Trophoblast cell (in vitro differentiated cells and primary cell): Measurements from ENCODE around the gene ITGA8.
A peak's percentile ranks its signal among the peaks of the same experiment; 100 is the strongest.

Experiments used
- DNase-seq, 2 donors: peaks; one replicate each; pipeline ENCODE4 v3.0.0-alpha.2; 2016
- H2AFZ ChIP-seq: 2 replicates; pipeline ENCODE4 v1.6.1; 2013; ENCODE audit warnings: low read length, moderate library complexity, mild to moderate bottlenecking; ENCODE audit not compliant: insufficient read depth, poor library complexity
- H2AK5ac ChIP-seq: 2 replicates; pipeline ENCODE4 v1.6.1; 2013; ENCODE audit warnings: mild to moderate bottlenecking, low read length
- H2BK120ac ChIP-seq: 2 replicates; pipeline ENCODE4 v1.6.1; 2013; ENCODE audit warnings: low read length, mild to moderate bottlenecking, moderate library complexity; ENCODE audit not compliant: insufficient read depth, poor library complexity
- H2BK12ac ChIP-seq: 2 replicates; pipeline ENCODE4 v1.6.1; 2013; ENCODE audit warnings: mild to moderate bottlenecking, low read length, moderate library complexity
- H2BK5ac ChIP-seq: 2 replicates; pipeline ENCODE4 v1.6.1; 2013; ENCODE audit warnings: low read length, low read depth, moderate library complexity, mild to moderate bottlenecking; ENCODE audit not compliant: poor library complexity
- H3K14ac ChIP-seq: 2 replicates; pipeline ENCODE4 v1.6.1; 2013; ENCODE audit warnings: mild to moderate bottlenecking, low read length
- H3K18ac ChIP-seq: 2 replicates; pipeline ENCODE4 v1.6.1; 2013; ENCODE audit warnings: mild to moderate bottlenecking, low read length
- H3K23ac ChIP-seq: 2 replicates; pipeline ENCODE4 v1.6.1; 2013; ENCODE audit warnings: low read length
- H3K27ac ChIP-seq: 2 replicates; pipeline ENCODE4 v1.5.1; 2013; ENCODE audit warnings: low read depth, mild to moderate bottlenecking, inconsistent platforms, low read length, moderate library complexity
- H3K27me3 ChIP-seq: 2 replicates; pipeline ENCODE4 v1.6.1; 2013; ENCODE audit warnings: inconsistent platforms, mild to moderate bottlenecking, low read length, moderate library complexity; ENCODE audit not compliant: insufficient read depth
- H3K36me3 ChIP-seq, 2 experiments: 1 replicate in 1 of 2; 2 replicates in 1 of 2; pipeline ENCODE4 v1.6.1; 2013; ENCODE audit warnings: low read length in 2 of 2, mild to moderate bottlenecking in 2 of 2, moderate library complexity in 1 of 2; ENCODE audit not compliant: insufficient read depth in 2 of 2, control insufficient read depth in 1 of 2
- H3K4ac ChIP-seq: 2 replicates; pipeline ENCODE4 v1.6.1; 2013; ENCODE audit warnings: low read depth, mild to moderate bottlenecking, low read length, moderate library complexity
- H3K4me1 ChIP-seq, 2 experiments: 1 replicate in 1 of 2; 2 replicates in 1 of 2; pipeline ENCODE4 v1.6.1; 2013; ENCODE audit warnings: low read length in 2 of 2, mild to moderate bottlenecking in 2 of 2, moderate library complexity in 1 of 2; ENCODE audit not compliant: insufficient read depth in 2 of 2, control insufficient read depth in 1 of 2
- H3K4me2 ChIP-seq: 2 replicates; pipeline ENCODE4 v1.6.1; 2013; ENCODE audit warnings: inconsistent platforms, mild to moderate bottlenecking, low read length, moderate library complexity
- H3K4me3 ChIP-seq: 2 replicates; pipeline ENCODE4 v1.5.1; 2013; ENCODE audit warnings: mild to moderate bottlenecking, low read depth, low read length, inconsistent platforms
- H3K79me1 ChIP-seq: one replicate; pipeline ENCODE4 v1.6.1; 2013; ENCODE audit warnings: low read length
- H3K79me2 ChIP-seq: 2 replicates; pipeline ENCODE4 v1.6.1; 2013; ENCODE audit warnings: low read length, mild to moderate bottlenecking; ENCODE audit not compliant: control insufficient read depth, insufficient read depth, poor library complexity
- H3K9ac ChIP-seq: 2 replicates; pipeline ENCODE4 v1.6.1; 2013; ENCODE audit warnings: mild to moderate bottlenecking, low read length
- H3K9me3 ChIP-seq: 2 replicates; pipeline ENCODE4 v1.6.1; 2013; ENCODE audit warnings: low read depth, mild to moderate bottlenecking, control low read depth, inconsistent platforms, low read length; ENCODE audit not compliant: insufficient read depth
- H4K12ac ChIP-seq: 2 replicates; pipeline ENCODE4 v1.6.1; 2013; ENCODE audit warnings: low read depth, mild to moderate bottlenecking, low read length, moderate library complexity
- H4K8ac ChIP-seq: 2 replicates; pipeline ENCODE4 v1.6.1; 2013; ENCODE audit warnings: low read depth, mild to moderate bottlenecking, low read length, moderate library complexity
- H4K91ac ChIP-seq: one replicate; pipeline ENCODE4 v1.6.1; 2013; ENCODE audit warnings: low read depth, mild to moderate bottlenecking, low read length, moderate library complexity
- WGBS: extraction: QIAGEN DNeasy Blood & Tissue Kit; methylation state at CpG from one replicate; pipeline ENCODE4 v1.1.7; 2013; ENCODE audit warnings: missing lambda C conversion rate; ENCODE audit not compliant: insufficient read length, insufficient coverage; ENCODE audit errors: extremely low coverage; 5-methylcytosine and 5-hydroxymethylcytosine counted together

The ITGA8 gene

DNA sequence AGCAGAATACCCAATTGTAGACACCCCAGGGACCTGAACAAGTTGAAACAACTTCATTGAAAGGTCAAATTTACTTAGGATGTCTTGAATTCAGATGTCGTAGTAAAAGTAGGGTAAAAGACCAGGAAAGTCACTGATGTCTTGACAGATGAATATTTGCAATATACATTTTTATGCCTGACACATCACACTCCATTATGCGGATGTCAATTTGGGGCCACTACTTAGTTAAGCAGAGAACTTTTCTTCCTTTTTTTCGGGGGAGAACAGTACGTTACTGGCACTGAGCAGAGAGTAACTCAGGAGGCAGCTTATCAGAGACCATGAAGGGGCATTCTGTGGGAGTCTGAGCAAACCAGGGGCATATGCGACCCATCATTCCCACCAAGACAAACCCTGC is 4.9 kb downstream of the ITGA8 start:
- H2BK12ac ChIP-seq, result no peak overlapping the region
- no peak overlapping the region for H4K12ac ChIP-seq
- H3K14ac ChIP-seq, result no peak overlapping the region
- H3K18ac ChIP-seq, result no peak overlapping the region
- DNase-seq, result no peak
- H3K9ac ChIP-seq, result no peak overlapping the region
- no peak overlapping the region for H3K4me3 ChIP-seq
- H2AFZ ChIP-seq, result no peak overlapping the region
- H3K23ac ChIP-seq, result no peak overlapping the region
- no peak overlapping the region for H2BK5ac ChIP-seq
- no peak overlapping the region for H3K4ac ChIP-seq
- peaks cover 7% of the 10 kb centered on the region for H3K9me3 ChIP-seq
- no peaks in the 10 kb centered on the region for H3K79me2 ChIP-seq
- WGBS, result no CpG with 5 or more reads among the region's 5 CpGs
- no peaks in the 10 kb centered on the region for H3K79me1 ChIP-seq
- no peak overlapping the region for H4K8ac ChIP-seq
- H3K27me3 ChIP-seq, result peaks cover 16% of the 10 kb centered on the region
- H4K91ac ChIP-seq, result no peak overlapping the region
- H2BK120ac ChIP-seq, result no peak overlapping the region
- no peak overlapping the region for H3K4me2 ChIP-seq
- H2AK5ac ChIP-seq, result no peak overlapping the region
- H3K27ac ChIP-seq, result no peak overlapping the region
- H3K36me3 ChIP-seq, result no peaks in the 10 kb centered on the region
- H3K4me1 ChIP-seq, result peaks cover 0 to 7% of the 10 kb centered on the region in 2 experiments

DNA sequence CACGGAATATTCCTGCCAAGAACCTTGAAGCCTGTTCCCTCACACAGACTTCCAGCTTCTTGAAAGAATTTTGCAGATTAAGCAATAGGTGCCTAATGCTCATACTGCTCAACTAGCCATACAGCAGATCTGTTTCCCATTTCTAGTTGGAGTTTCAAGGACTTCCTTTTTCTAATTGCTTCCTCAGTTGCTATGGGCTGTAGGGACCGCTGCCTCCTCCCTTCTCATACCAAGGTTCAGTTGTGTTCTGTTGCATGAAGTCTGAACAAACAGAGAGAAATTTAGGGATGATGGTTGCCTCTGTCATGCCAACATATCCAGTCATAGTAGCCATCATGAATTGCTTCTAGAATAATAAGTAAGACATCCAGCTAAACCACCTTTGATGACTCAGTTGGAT is 6.8 kb downstream of the ITGA8 start:
- no CpG with 5 or more reads among the region's 2 CpGs for WGBS
- Histone ChIP-seq H3K23ac (no peak overlapping the region), H3K36me3 (no peaks in the 10 kb centered on the region), H2BK12ac (no peak overlapping the region), H3K18ac (no peak overlapping the region), H2BK120ac (no peak overlapping the region), H3K4me3 (no peak overlapping the region), H3K27ac (no peak overlapping the region), H4K8ac (no peak overlapping the region), H3K9me3 (no peaks in the 10 kb centered on the region), H3K79me2 (no peaks in the 10 kb centered on the region), H2BK5ac (no peak overlapping the region), H3K27me3 (no peaks in the 10 kb centered on the region), H2AFZ (no peak overlapping the region), H3K9ac (no peak overlapping the region), H3K4ac (no peak overlapping the region), H3K79me1 (no peaks in the 10 kb centered on the region), H3K4me1 (no peaks in the 10 kb centered on the region), H4K91ac (no peak overlapping the region), H2AK5ac (no peak overlapping the region), H3K4me2 (no peak overlapping the region), H3K14ac (no peak overlapping the region), H4K12ac (no peak overlapping the region)
- DNase-seq, result peak in 1 of 2 donors; percentile 15

DNA sequence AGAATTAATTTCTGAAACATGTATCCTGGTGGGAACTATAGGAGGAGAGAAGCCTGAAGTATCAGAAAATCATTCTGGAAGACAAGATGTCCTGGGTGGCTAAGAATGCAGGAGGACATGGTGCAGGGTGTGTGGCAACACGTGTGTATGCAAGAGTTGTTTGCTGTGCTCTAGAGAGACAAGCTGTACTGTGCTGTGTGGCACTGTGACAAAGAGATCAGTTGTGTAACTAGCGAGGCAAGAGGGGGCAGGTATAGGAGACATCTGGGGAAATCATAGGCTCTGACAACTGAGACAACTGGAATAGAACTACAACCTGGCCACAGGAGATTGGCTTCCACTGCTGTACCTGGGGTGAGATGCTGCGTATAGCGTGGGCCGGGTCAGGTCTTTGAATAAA is 9.3 kb downstream of the ITGA8 start:
- Histone ChIP-seq H3K4me3 (no peak overlapping the region), H2BK120ac (no peak overlapping the region), H3K9me3 (no peaks in the 10 kb centered on the region), H3K9ac (no peak overlapping the region), H3K4ac (no peak overlapping the region), H2BK12ac (no peak overlapping the region), H2BK5ac (no peak overlapping the region), H3K27me3 (no peaks in the 10 kb centered on the region), H3K79me1 (no peaks in the 10 kb centered on the region), H3K4me1 (no peaks in the 10 kb centered on the region), H4K12ac (no peak overlapping the region), H3K27ac (no peak overlapping the region), H4K91ac (no peak overlapping the region), H2AK5ac (no peak overlapping the region), H3K18ac (no peak overlapping the region), H4K8ac (no peak overlapping the region), H3K79me2 (no peaks in the 10 kb centered on the region), H2AFZ (no peak overlapping the region), H3K23ac (no peak overlapping the region), H3K4me2 (no peak overlapping the region), H3K14ac (no peak overlapping the region), H3K36me3 (no peaks in the 10 kb centered on the region)
- no peak for DNase-seq
- no CpG with 5 or more reads among the region's 5 CpGs for WGBS

DNA sequence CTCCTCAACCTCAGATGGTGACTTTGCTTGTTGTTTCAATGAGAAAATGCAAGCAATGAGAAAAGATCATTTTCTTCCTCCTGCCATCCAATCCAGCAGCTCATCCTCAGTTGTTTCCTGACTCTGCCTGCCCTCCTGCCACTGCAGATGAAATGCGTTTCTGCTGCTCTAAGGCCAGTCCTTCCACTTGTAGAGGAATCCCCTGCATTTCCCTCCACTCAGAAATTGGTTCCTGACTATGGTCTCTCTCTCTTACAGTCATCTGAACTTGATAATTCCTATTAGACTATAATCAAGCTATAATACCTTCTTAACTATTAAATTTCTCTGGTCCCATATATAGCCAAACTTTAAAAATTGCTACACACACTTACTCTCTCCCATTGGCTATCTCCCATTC is 14.4 kb downstream of the ITGA8 start:
- no peak for DNase-seq
- no peak overlapping the region for H3K9ac ChIP-seq
- H2BK5ac ChIP-seq, result no peak overlapping the region
- H2BK12ac ChIP-seq, result no peak overlapping the region
- no peaks in the 10 kb centered on the region for H3K79me2 ChIP-seq
- H4K12ac ChIP-seq, result no peak overlapping the region
- H3K4me1 ChIP-seq, result no peaks in the 10 kb centered on the region
- H3K4ac ChIP-seq, result no peak overlapping the region
- no peak overlapping the region for H3K4me3 ChIP-seq
- H3K27me3 ChIP-seq, result no peaks in the 10 kb centered on the region
- H2BK120ac ChIP-seq, result no peak overlapping the region
- WGBS, result no CpG with 5 or more reads among the region's 1 CpG
- H3K27ac ChIP-seq, result no peak overlapping the region
- no peak overlapping the region for H3K18ac ChIP-seq
- H3K9me3 ChIP-seq, result no peaks in the 10 kb centered on the region
- H2AFZ ChIP-seq, result no peak overlapping the region
- H3K23ac ChIP-seq, result no peak overlapping the region
- H3K14ac ChIP-seq, result no peak overlapping the region
- H3K36me3 ChIP-seq, result no peaks in the 10 kb centered on the region
- H4K91ac ChIP-seq, result no peak overlapping the region
- H3K4me2 ChIP-seq, result no peak overlapping the region
- H2AK5ac ChIP-seq, result no peak overlapping the region
- no peak overlapping the region for H4K8ac ChIP-seq
- H3K79me1 ChIP-seq, result no peaks in the 10 kb centered on the region
